Activated T-helper 17 cell treated with anti-CD3 and anti-CD28 coated beads, Interleukin-2, amount 50 U/mL, for 72 hours (primary cell): ENCODE data around the gene ADAMTS2. TPM values are rescaled to one million over a fixed set of nuclear protein-coding genes. Genes with fewer than 3 reads are reported as not detected.

Experiments used
- ATAC-seq: fragments of 150-1000 bp; cut with Tn5 transposase; replicated peaks from 2 replicates; pipeline ENCODE4 v1.10.0; 2021; ENCODE audit warnings: mild to moderate bottlenecking, moderate library complexity
- H3K27ac Mint-ChIP-seq: one replicate; pipeline ENCODE4 v1.8.0; 2022; ENCODE audit warnings: mixed read lengths
- H3K27me3 Mint-ChIP-seq: one replicate; pipeline ENCODE4 v1.8.0; 2022; ENCODE audit warnings: mixed read lengths
- H3K36me3 Mint-ChIP-seq: one replicate; pipeline ENCODE4 v1.8.0; 2022; ENCODE audit warnings: low read depth, mild to moderate bottlenecking, mixed read lengths
- H3K4me1 Mint-ChIP-seq: one replicate; pipeline ENCODE4 v1.8.0; 2022; ENCODE audit warnings: mixed read lengths
- H3K4me3 Mint-ChIP-seq: one replicate; pipeline ENCODE4 v1.8.0; 2022; ENCODE audit warnings: mild to moderate bottlenecking, mixed read lengths
- H3K9me3 Mint-ChIP-seq: one replicate; pipeline ENCODE4 v1.8.0; 2022; ENCODE audit warnings: mixed read lengths
- total RNA-seq, 2 donors: library from RNA; stranded (reverse); gene quantifications; one replicate each; pipeline ENCODE4 v1.2.3, GENCODE V29; 2022

Gene ADAMTS2
- total RNA-seq, 2 donors from 2014 or later: not detected

DNA sequence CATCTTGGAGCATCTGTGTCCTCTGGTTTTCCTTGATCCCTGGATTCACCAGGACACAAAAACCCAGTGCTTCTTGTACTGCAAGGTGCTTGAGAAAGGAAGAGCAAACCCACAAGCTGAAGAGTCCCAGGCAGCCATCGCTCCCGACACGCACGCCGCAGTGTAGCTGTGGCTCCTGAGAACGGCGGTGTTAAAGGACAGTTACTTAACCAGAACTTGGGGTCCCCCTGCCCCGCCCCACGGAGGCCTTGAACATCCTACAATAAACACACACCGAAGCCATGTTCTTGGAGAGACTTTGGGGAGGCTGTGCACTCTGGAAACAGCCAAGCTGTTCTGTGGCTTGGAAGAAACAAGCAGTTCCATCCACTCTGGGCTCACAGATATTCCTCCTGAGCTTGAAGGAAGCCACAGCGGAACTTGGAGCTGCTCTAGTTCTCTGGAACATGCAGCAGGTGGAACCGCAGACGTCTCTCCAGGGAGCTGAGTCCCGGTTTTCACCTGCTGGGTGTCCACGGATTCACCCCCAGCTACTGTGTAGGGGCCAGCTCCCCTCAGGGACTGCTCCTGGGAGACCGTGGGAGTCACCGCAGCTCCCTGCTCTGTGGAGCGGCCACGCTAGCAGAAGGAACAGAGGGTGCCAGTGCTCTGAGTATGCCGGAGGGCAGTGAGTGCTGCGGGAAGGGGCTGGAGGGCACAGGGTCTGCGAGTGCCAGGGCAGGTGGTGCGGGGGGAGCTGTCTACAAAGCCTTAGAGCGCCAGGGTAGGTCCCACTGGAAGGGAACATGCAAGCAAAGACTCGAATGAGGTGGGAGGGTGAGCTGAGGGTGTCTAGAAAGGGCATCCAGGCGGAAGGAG lies 107.3 kb downstream of the ADAMTS2 start:
- Mint-ChIP-seq H3K27ac (no peak overlapping the region), H3K27me3 (peaks cover 31% of the 10 kb centered on the region), H3K4me1 (no peaks in the 10 kb centered on the region), H3K4me3 (no peak overlapping the region), H3K36me3 (no peaks in the 10 kb centered on the region), H3K9me3 (no peaks in the 10 kb centered on the region)
- ATAC-seq: no peak

DNA sequence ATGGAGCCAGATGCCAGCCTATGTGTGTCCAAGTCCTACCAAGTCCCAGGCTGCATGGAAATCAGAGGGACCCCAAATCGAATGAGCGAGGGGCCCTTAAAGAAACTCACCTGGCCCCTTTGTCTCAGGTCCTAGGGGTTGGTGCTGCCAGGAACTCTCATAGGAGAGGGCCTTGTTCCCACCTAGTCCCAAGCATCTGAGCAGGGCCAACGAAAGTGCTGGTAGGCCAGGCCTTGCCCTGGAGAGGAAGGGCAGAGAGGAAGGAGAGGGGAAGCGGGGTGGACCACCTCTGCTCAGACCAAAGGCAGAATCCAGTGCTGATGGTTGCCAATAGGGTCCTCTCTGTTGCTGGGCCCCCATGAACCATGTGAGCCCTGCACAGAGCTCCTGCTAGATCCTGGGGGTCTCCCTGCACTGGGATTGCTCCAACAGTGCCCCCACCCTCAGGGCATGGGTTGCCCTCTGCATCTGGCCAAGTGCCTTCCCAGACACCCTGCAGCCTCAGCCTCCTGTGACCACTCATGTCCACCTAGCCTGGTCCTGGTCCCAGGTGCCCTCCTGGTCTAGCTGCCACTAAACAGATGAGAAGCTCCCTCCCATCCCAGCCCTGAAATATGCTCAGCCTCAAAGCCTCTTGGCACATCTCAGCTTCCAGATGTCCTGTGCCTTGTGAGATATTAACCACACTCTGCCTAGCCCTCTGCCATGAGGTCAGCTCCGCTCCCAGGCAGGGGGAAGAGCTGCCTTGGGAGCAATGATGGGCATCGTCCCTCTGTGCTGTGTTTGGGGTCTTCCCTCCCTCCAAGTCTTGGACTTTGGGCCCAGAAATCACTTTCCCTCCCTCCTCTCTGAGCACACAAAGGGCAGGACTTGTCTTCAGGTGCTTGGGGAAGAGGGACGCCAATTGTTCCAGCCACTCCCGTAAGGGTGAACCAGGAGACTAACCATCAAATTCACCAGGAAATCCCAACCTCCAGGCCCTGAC lies 109.6 kb downstream of the ADAMTS2 start:
- H3K4me1 Mint-ChIP-seq: no peaks in the 10 kb centered on the region
- no peaks in the 10 kb centered on the region for H3K36me3 Mint-ChIP-seq
- H3K4me3 Mint-ChIP-seq: no peak overlapping the region
- H3K9me3 Mint-ChIP-seq: no peaks in the 10 kb centered on the region
- ATAC-seq: no peak
- H3K27me3 Mint-ChIP-seq: peaks cover 27% of the 10 kb centered on the region
- H3K27ac Mint-ChIP-seq: no peak overlapping the region

DNA sequence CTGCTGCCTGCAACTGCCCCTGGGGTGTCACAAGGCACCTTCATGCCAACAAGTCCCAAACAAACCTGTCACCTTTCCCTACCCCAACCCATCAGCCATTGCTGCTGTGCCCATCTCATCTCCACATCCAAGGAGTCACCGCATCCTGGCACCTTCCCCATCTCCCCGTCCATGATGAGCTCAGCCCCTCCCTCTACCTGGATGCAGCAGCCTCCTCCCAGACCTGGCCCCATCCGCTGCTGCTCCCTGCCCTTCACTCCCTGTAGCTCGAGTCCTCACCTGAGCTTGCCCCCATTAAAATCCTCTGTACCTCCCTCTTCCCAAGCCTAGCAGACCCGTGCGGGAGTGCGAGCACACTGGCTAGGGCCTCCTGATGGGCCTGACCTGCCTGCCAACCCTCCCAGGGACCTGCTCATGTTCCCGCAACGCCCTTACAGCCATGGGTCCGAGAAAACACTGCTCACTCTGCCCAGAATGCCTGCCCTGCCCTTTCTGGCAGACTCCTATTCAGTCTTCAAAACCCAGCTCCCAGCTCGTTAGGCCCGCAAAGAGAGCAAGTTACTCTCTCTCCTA lies 110.6 kb downstream of the ADAMTS2 start:
- Mint-ChIP-seq H3K9me3 (no peaks in the 10 kb centered on the region), H3K27ac (no peak overlapping the region), H3K36me3 (no peaks in the 10 kb centered on the region), H3K4me1 (no peaks in the 10 kb centered on the region), H3K27me3 (peaks cover 23% of the 10 kb centered on the region), H3K4me3 (no peak overlapping the region)
- no peak for ATAC-seq

DNA sequence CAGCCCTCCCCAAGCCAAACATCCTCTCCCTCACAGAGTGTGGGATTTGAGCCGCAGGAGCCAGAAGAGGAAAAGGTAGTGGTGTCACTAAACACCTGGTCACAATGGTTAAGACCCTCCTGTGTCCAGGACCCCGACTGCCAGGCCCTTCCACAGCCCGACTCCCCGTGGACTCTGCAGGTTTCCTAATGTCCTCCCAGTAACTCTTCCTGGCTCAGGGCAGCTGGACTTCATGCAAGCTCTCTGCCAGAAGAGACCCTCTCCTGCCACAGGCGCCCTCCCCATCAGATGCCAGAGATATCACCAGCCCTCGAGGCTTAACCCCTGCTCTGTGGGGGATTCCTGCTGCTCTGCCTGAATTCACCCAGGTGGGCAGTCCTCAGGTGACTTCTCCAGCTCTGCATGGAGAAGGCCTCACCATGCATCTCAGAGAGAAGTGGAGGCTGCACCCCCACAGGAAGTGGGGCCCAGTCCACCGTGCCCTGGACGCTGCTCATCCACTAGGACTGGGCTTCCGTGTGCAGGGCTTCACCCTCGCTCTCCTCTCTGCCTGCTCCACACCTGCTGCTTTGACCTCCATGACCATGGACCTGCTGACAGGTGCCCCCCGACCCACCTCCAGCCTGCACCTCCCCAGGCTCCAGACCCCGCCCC lies 111.2 kb downstream of the ADAMTS2 start:
- H3K27me3 Mint-ChIP-seq: peaks cover 17% of the 10 kb centered on the region
- no peak overlapping the region for H3K27ac Mint-ChIP-seq
- H3K4me1 Mint-ChIP-seq: no peaks in the 10 kb centered on the region
- H3K4me3 Mint-ChIP-seq: no peak overlapping the region
- ATAC-seq: no peak
- no peaks in the 10 kb centered on the region for H3K9me3 Mint-ChIP-seq
- no peaks in the 10 kb centered on the region for H3K36me3 Mint-ChIP-seq

GRCh38 chr5:179232091-179232735 lies 113.0 kb downstream of the ADAMTS2 start:
- Mint-ChIP-seq H3K27ac (no peak overlapping the region), H3K36me3 (no peaks in the 10 kb centered on the region), H3K27me3 (peaks cover 8% of the 10 kb centered on the region), H3K4me3 (no peak overlapping the region), H3K9me3 (no peaks in the 10 kb centered on the region), H3K4me1 (no peaks in the 10 kb centered on the region)
- no peak for ATAC-seq

GRCh38 chr5:179231309-179231708 lies 114.0 kb downstream of the ADAMTS2 start:
- ATAC-seq: no peak
- Mint-ChIP-seq H3K27ac (no peak overlapping the region), H3K4me3 (no peak overlapping the region), H3K4me1 (no peaks in the 10 kb centered on the region), H3K9me3 (no peaks in the 10 kb centered on the region), H3K36me3 (no peaks in the 10 kb centered on the region), H3K27me3 (peaks cover 8% of the 10 kb centered on the region)

- no peak overlapping the region for H3K4me3 Mint-ChIP-seq
- no peaks in the 10 kb centered on the region for H3K4me1 Mint-ChIP-seq
- peaks cover 8% of the 10 kb centered on the region for H3K27me3 Mint-ChIP-seq
- no peaks in the 10 kb centered on the region for H3K36me3 Mint-ChIP-seq
- no peaks in the 10 kb centered on the region for H3K9me3 Mint-ChIP-seq
- H3K27ac Mint-ChIP-seq: no peak overlapping the region
- ATAC-seq: no peak
Measured at GRCh38 chr5:179230061-179230461, 115.2 kb downstream of the ADAMTS2 start.

GRCh38 chr5:179229331-179229831 lies 115.9 kb downstream of the ADAMTS2 start:
- Mint-ChIP-seq H3K4me1 (no peaks in the 10 kb centered on the region), H3K36me3 (no peaks in the 10 kb centered on the region), H3K9me3 (no peaks in the 10 kb centered on the region), H3K27me3 (peaks cover under 1% of the 10 kb centered on the region), H3K4me3 (no peak overlapping the region), H3K27ac (no peak overlapping the region)
- ATAC-seq: no peak

GRCh38 chr5:179228341-179229121 lies 116.7 kb downstream of the ADAMTS2 start:
- Mint-ChIP-seq H3K9me3 (peaks cover under 1% of the 10 kb centered on the region), H3K4me1 (no peaks in the 10 kb centered on the region), H3K27ac (no peak overlapping the region), H3K36me3 (no peaks in the 10 kb centered on the region), H3K4me3 (no peak overlapping the region), H3K27me3 (no peaks in the 10 kb centered on the region)
- ATAC-seq: no peak

DNA sequence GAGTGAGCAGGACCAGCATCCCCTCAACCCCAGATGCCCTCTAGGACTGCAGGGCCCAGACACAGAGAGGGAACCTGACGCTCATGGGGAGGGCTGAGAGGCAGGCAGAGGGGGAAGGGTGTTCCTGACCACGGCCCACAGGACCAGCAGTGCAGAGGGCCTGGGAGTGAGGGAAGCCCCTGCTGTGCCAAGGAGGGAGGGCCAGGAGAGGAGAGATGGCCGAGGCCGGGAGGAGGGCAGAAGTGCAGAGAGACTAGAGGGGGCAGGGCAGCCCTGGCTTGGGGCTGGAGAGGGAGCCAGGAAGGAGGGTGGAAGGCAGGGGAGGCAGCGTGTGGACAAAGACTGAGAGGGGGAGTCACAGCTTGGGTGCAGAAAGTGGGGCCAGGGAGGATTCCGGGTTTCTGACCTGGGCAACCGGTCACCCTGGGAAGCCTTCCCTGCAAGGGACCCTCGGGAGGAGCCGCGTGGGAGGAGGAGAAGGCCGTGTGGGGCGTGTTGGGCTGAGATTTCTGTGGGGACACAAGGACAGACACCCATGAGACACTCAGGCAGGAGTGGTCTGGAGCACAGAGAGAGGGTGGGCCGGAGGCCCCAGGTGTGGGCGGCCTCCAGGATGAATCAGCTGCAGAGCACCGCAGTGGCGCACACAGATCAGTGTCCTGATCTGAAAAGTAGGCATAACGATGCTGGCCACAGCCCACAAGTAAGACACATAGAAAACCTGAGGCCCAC lies 117.5 kb downstream of the ADAMTS2 start:
- Mint-ChIP-seq H3K27ac (no peak overlapping the region), H3K36me3 (no peaks in the 10 kb centered on the region), H3K9me3 (peaks cover 7% of the 10 kb centered on the region), H3K4me3 (no peak overlapping the region), H3K4me1 (no peaks in the 10 kb centered on the region), H3K27me3 (no peaks in the 10 kb centered on the region)
- ATAC-seq: no peak

- Mint-ChIP-seq H3K36me3 (no peaks in the 10 kb centered on the region), H3K27ac (no peak overlapping the region), H3K9me3 (peaks cover 7% of the 10 kb centered on the region), H3K27me3 (no peaks in the 10 kb centered on the region), H3K4me1 (no peaks in the 10 kb centered on the region), H3K4me3 (no peak overlapping the region)
- no peak for ATAC-seq
Measured at GRCh38 chr5:179227229-179227579, 118.1 kb downstream of the ADAMTS2 start.

DNA sequence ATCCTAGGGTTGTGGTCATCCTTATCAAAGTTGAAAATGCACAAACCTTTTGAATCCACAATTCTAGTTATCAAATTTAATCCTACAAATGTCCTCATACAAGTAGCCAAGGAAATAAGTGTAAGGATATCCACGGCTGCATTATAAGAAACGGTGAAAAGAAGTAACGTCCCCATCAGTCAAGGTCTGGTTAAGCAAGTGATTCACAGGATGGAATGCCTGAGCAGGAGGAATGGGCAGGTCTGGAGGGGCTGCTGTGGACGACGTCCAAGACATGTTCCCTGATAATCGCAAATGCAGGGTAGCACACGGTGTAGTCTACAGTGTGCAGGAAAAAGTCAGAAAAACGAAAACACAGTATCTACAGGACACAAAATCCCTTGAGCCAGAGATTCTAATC lies 118.6 kb downstream of the ADAMTS2 start:
- ATAC-seq: no peak
- Mint-ChIP-seq H3K36me3 (no peaks in the 10 kb centered on the region), H3K9me3 (peaks cover 7% of the 10 kb centered on the region), H3K4me3 (no peak overlapping the region), H3K27ac (no peak overlapping the region), H3K4me1 (no peaks in the 10 kb centered on the region), H3K27me3 (no peaks in the 10 kb centered on the region)

- peaks cover 7% of the 10 kb centered on the region for H3K9me3 Mint-ChIP-seq
- no peak overlapping the region for H3K4me3 Mint-ChIP-seq
Measured at GRCh38 chr5:179225387-179225786, 119.9 kb downstream of the ADAMTS2 start.

More at GRCh38 chr5:179225387-179225786, 119.9 kb downstream of the ADAMTS2 start:
- no peaks in the 10 kb centered on the region for H3K4me1 Mint-ChIP-seq
- no peak for ATAC-seq
- H3K36me3 Mint-ChIP-seq: no peaks in the 10 kb centered on the region
- H3K27me3 Mint-ChIP-seq: no peaks in the 10 kb centered on the region
- no peak overlapping the region for H3K27ac Mint-ChIP-seq
